ENCODE results near the gene FAM81B.

DNA sequence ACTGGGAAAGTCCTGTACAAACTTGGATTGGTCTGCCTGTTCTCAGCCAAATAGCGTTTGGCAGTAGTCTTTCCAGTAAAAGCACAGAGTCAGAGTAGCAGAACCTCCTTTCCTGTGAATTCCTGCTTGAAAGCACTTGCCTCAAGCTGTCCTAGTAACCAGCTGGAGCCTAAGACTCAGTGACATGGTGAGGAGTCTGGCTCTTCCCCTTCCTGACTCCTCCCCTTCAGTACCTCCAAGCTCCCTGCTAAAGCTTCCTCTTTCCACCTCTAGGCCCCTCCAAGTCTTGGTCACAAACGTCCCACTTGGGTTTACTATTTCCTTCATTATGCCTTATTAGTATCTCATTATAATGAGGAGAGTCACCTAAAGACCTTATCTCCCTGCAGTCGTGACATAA, 21.4 kb upstream of the FAM81B start:
- TF ChIP-seq, protein P1, sequence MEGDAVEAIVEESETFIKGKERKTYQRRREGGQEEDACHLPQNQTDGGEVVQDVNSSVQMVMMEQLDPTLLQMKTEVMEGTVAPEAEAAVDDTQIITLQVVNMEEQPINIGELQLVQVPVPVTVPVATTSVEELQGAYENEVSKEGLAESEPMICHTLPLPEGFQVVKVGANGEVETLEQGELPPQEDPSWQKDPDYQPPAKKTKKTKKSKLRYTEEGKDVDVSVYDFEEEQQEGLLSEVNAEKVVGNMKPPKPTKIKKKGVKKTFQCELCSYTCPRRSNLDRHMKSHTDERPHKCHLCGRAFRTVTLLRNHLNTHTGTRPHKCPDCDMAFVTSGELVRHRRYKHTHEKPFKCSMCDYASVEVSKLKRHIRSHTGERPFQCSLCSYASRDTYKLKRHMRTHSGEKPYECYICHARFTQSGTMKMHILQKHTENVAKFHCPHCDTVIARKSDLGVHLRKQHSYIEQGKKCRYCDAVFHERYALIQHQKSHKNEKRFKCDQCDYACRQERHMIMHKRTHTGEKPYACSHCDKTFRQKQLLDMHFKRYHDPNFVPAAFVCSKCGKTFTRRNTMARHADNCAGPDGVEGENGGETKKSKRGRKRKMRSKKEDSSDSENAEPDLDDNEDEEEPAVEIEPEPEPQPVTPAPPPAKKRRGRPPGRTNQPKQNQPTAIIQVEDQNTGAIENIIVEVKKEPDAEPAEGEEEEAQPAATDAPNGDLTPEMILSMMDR (IDR thresholded peaks at IDR 0.05), result no peak
- no peak for TF ChIP-seq ZFX (IDR thresholded peaks at IDR 0.05; ENCODE audit: borderline replicate concordance)

Measured in 22Rv1 (cell line).